WERI-Rb-1 (cell line): Measurements from ENCODE around the gene PHLDB1.

ENCODE experiments used
- DNase-seq: peaks from one replicate; pipeline ENCODE4 v3.0.0-alpha.2; 2020
- H3K27ac ChIP-seq: fragments of 250-450 bp; sonication (Bioruptor Pico); 2 replicates; pipeline ENCODE4 v1.5.1; 2020; ENCODE audit warnings: mild to moderate bottlenecking, moderate library complexity
- H3K27me3 ChIP-seq: fragments of 250-450 bp; sonication (Bioruptor Pico); 2 replicates; pipeline ENCODE4 v1.5.1; 2021; ENCODE audit warnings: mild to moderate bottlenecking, low read depth, moderate library complexity; ENCODE audit not compliant: insufficient read depth, severe bottlenecking
- H3K36me3 ChIP-seq: fragments of 250-450 bp; sonication (Bioruptor Pico); 2 replicates; pipeline ENCODE4 v1.5.1; 2020; ENCODE audit warnings: mild to moderate bottlenecking, moderate library complexity
- H3K4me3 ChIP-seq: 2 replicates; pipeline ENCODE4 v1.5.1; 2011; ENCODE audit warnings: low read depth, mild to moderate bottlenecking, control low read depth, low read length
- H3K9me3 ChIP-seq: fragments of 250-450 bp; sonication (Bioruptor Pico); 2 replicates; pipeline ENCODE4 v1.5.1; 2021; ENCODE audit warnings: mild to moderate bottlenecking, moderate library complexity; ENCODE audit not compliant: severe bottlenecking
- CTCF ChIP-seq: IDR thresholded peaks from 2 replicates; pipeline ENCODE4 v1.5.1; 2011; ENCODE audit warnings: low read depth, mild to moderate bottlenecking, control low read depth, inconsistent platforms, low read length

The PHLDB1 gene

DNA sequence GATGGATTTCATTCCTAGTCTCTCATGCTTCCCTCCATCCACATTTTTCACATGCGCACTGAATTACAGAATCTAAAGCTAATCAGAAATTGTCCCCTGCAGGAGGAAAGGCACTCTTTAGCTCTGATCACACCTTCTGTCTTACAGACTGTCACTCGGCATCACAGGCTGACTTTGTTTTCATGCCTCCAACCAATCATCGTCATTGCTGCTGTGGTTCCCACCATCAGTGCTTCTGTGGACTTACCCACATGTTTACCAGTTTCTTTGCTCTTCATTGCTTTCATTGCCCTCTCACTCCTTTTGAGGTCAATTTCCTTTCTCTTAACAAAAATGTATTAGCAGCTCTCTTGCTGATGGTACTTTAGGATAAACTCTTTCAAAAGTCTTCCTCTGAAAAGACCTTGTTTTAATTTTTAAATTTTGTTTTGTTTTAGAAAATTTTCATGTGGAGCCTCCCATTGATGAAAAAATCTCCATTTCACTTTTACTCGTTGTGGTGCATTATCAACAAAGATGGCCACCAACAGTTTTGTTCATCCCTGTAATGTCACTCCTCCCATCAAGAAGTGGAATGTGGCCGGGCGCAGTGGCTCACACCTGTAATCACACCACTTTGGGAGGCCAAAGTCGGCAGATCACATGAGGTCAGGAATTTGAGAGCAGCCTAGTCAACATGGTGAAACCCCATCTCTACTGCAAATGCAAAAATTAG is 92.2 kb downstream of the PHLDB1 start:
- no peak overlapping the region for H3K4me3 ChIP-seq
- no peak overlapping the region for H3K27ac ChIP-seq
- DNase-seq: no peak
- H3K27me3 ChIP-seq: no peaks in the 10 kb centered on the region
- H3K9me3 ChIP-seq: no peaks in the 10 kb centered on the region
- no peak for TF ChIP-seq CTCF
- H3K36me3 ChIP-seq: no peaks in the 10 kb centered on the region

DNA sequence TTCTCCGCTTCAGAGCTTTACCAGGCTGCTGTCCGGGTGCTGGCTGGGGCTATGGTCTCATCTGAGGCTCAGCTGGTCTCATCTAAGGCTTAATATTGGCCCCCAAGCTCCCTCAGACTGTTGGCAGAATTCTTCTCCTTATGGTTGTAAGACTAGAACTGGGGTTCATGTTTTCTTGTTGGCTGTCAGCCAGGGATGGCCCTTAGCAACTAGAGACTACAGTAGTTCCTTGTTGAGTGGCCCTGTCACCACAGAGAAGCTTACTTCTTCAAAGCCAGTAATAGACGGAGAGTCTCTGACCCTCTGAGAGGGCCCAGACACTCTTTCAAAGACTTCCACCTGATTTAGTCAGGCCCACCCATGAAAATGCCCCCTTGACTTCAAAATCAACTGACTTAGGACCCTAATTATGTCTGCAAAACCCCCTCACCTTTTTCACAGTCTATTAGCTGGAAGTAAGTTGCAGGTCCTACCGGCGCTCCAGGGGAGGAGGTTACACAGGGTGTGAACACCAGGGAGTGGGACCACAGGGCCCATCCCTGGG is 96.2 kb downstream of the PHLDB1 start:
- Histone ChIP-seq H3K9me3 (no peaks in the 10 kb centered on the region), H3K27me3 (no peaks in the 10 kb centered on the region), H3K4me3 (no peak overlapping the region), H3K27ac (no peak overlapping the region), H3K36me3 (no peaks in the 10 kb centered on the region)
- TF ChIP-seq CTCF: no peak
- no peak for DNase-seq

DNA sequence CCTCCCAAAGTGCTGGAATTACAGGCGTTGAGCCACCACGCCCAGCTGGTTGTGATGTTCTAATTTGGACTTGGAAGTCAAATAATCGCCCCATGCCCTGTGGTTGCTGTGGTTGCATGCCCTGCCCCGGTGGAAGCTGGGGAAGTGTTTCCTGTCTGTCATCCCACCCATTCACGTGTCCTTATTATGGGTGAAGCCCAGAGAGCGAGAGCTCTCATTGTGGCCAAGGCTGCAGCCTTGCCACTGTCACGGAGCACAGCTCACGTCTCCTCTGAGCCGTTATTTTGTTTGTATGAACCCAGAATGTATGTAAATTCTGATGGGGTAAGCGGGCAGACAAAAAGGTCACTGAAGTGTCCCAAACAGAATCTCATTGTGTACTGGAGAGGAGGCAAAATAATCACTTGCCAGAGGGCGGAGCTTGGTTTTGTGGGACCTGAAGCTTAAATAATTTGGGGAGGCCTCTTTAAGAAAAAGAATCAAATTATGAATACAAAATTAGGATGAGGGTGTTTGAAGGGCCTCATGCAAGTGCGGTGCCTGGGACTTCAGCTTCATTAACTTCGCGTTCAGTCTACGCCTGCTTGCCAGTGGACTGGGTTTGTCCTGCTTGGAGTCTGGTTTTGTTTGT is 97.8 kb downstream of the PHLDB1 start:
- no peak overlapping the region for H3K27ac ChIP-seq
- H3K27me3 ChIP-seq: no peaks in the 10 kb centered on the region
- H3K4me3 ChIP-seq: no peak overlapping the region
- no peaks in the 10 kb centered on the region for H3K9me3 ChIP-seq
- no peak for TF ChIP-seq CTCF
- H3K36me3 ChIP-seq: no peaks in the 10 kb centered on the region
- no peak for DNase-seq

- no peak overlapping the region for H3K4me3 ChIP-seq
- no peak overlapping the region for H3K27ac ChIP-seq
- no peak for TF ChIP-seq CTCF
- no peaks in the 10 kb centered on the region for H3K27me3 ChIP-seq
- no peak for DNase-seq
- H3K36me3 ChIP-seq: no peaks in the 10 kb centered on the region
- H3K9me3 ChIP-seq: no peaks in the 10 kb centered on the region
Measured at GRCh38 chr11:118705791-118706545, 98.6 kb downstream of the PHLDB1 start.

GRCh38 chr11:118706546-118706825 is 99.1 kb downstream of the PHLDB1 start:
- no peaks in the 10 kb centered on the region for H3K9me3 ChIP-seq
- DNase-seq: no peak
- no peaks in the 10 kb centered on the region for H3K27me3 ChIP-seq
- H3K36me3 ChIP-seq: no peaks in the 10 kb centered on the region
- H3K27ac ChIP-seq: no peak overlapping the region
- no peak overlapping the region for H3K4me3 ChIP-seq
- TF ChIP-seq CTCF: no peak
